Fibroblast of lung (primary cell): Measurements from ENCODE around the gene NRROS.

ENCODE experiments used
- CTCF ChIP-seq, 2 donors: IDR thresholded peaks in 1 of 2; conservative IDR thresholded peaks in 1 of 2; 1 replicate in 1 of 2; 2 replicates in 1 of 2; pipeline ENCODE4 v1.5.1; 2011 to 2012; ENCODE audit warnings: low read length in 2 of 2, control low read depth in 1 of 2, inconsistent platforms in 1 of 2, low read depth in 1 of 2, mild to moderate bottlenecking in 1 of 2
- EZH2 ChIP-seq: IDR thresholded peaks from 2 replicates; pipeline ENCODE4 v1.5.1; 2012; ENCODE audit warnings: low read length, control low read depth, mild to moderate bottlenecking; ENCODE audit errors: missing control alignments

- TF ChIP-seq CTCF (conservative IDR thresholded peaks at IDR 0.05 in 1 of 2, IDR thresholded peaks at IDR 0.05 in 1 of 2; ENCODE audit: low read depth in 1 of 2, low read length in 2 of 2) (no peak), EZH2 (no peak)
These were observed 34.9 kb upstream of the NRROS start for GRCh38 chr3:196604548-196604947.
